HepG2 (cell line): ENCODE data around the gene CAMK4. TPM values are rescaled to one million over a fixed set of nuclear protein-coding genes. Genes with fewer than 3 reads are reported as not detected.

Source experiments
- ATAC-seq: fragments of 200-7000 bp; cut with Tn5 transposase; 3 replicates; pipeline ENCODE4 v1.9.1; 2020; ENCODE audit warnings: mild to moderate bottlenecking, moderate library complexity
- BruUV-seq: library from RNA; stranded (reverse); fragments of 400-500 nt; replicated peaks from 2 replicates; lab custom pipeline; 2021; lab: Mats Ljungman, UMichigan
- CTCF ChIA-PET: fragments of 300-600 bp; formaldehyde crosslinking; extraction: SDS; loops from one replicate; lab custom pipeline; 2021; ENCODE audit warnings: low total read pairs, inconsistent platforms, low intra/inter-chr PET ratio; lab: Yijun Ruan, JAX
- POLR2A ChIA-PET: fragments of 350-600 bp; sonication (Branson Sonifier 250); formaldehyde crosslinking; loops from one replicate; lab custom pipeline; 2020; ENCODE audit warnings: antibody characterized with exemption, inconsistent platforms; lab: Yijun Ruan, JAX
- DNase-seq: peaks from one replicate; pipeline ENCODE4 v3.0.0-alpha.2; 2015; ENCODE audit warnings: low spot score
- FAIRE-seq: peaks from 3 replicates; lab custom pipeline; 2011; peaks lifted over from hg19 to GRCh38; lab: Jason Lieb, UNC
- H2AFZ ChIP-seq: one replicate; pipeline ENCODE4 v1.6.1; 2011; ENCODE audit warnings: low read length, inconsistent platforms
- H3K27ac ChIP-seq: fragments of 300-600 bp; 3 replicates; pipeline ENCODE4 v1.8.0; 2011; ENCODE audit warnings: mixed run types, mild to moderate bottlenecking, mixed read lengths, low read length, inconsistent platforms; ENCODE audit not compliant: insufficient read depth; ENCODE audit errors: extremely low read length
- H3K27me3 ChIP-seq, 2 experiments: fragments of 200-600 bp in 1 of 2; 2 replicates in 1 of 2; 3 replicates in 1 of 2; pipeline versions ENCODE4 v1.6.0 to v1.8.0; 2011; ENCODE audit warnings: low read length in 2 of 2, mild to moderate bottlenecking in 2 of 2, moderate library complexity in 2 of 2, inconsistent platforms in 1 of 2; ENCODE audit not compliant: insufficient read depth in 2 of 2, control insufficient read depth in 1 of 2
- H3K36me3 ChIP-seq, 2 experiments: fragments of 200-600 bp in 1 of 2; replicated peaks in 1 of 2; 2 replicates in 1 of 2; 3 replicates in 1 of 2; pipeline versions ENCODE4 v1.5.1 to v1.8.0; 2011; ENCODE audit warnings: low read length in 2 of 2, inconsistent platforms in 1 of 2; ENCODE audit not compliant: insufficient read depth in 2 of 2, control insufficient read depth in 1 of 2
- H3K4me1 ChIP-seq: 2 replicates; pipeline ENCODE4 v1.5.1; 2012; ENCODE audit warnings: low read length, inconsistent platforms; ENCODE audit not compliant: insufficient read depth
- H3K4me2 ChIP-seq: 2 replicates; pipeline ENCODE4 v1.6.0; 2011; ENCODE audit warnings: low read depth, low read length, inconsistent platforms
- H3K4me3 ChIP-seq, 3 experiments: fragments of 200-600 bp in 1 of 3; sonication (generic), shearing (Covaris generic) in 1 of 3; replicated peaks in 1 of 3; 2 replicates each; pipeline ENCODE4 v1.5.1; 2011 to 2016; ENCODE audit warnings: low read length in 3 of 3, inconsistent platforms in 2 of 3, low read depth in 2 of 3, mild to moderate bottlenecking in 2 of 3, control low read depth in 1 of 3, mixed read lengths in 1 of 3; ENCODE audit not compliant: insufficient read depth in 1 of 3
- H3K79me2 ChIP-seq: one replicate; pipeline ENCODE4 v1.6.1; 2011; ENCODE audit warnings: low read length, inconsistent platforms; ENCODE audit not compliant: insufficient read depth
- H3K9ac ChIP-seq: 2 replicates; pipeline ENCODE4 v1.6.0; 2011; ENCODE audit warnings: mild to moderate bottlenecking, low read depth, low read length, inconsistent platforms; ENCODE audit not compliant: insufficient read depth
- H3K9me3 ChIP-seq: 2 replicates; pipeline ENCODE4 v1.5.1; 2012; ENCODE audit warnings: mild to moderate bottlenecking, low read length
- H4K20me1 ChIP-seq: 2 replicates; pipeline ENCODE4 v1.6.0; 2011; ENCODE audit warnings: inconsistent platforms, mild to moderate bottlenecking, low read length, moderate library complexity; ENCODE audit not compliant: insufficient read depth
- ARNTL ChIP-seq: sonication (generic); formaldehyde crosslinking; IDR thresholded peaks from 2 replicates; pipeline ENCODE4 v1.4.0; 2020; ENCODE audit warnings: mild to moderate bottlenecking, missing genetic modification reagents
- DMTF1 ChIP-seq: sonication (generic); formaldehyde crosslinking; IDR thresholded peaks from 2 replicates; pipeline ENCODE4 v1.4.0; 2020; ENCODE audit warnings: mild to moderate bottlenecking, missing genetic modification reagents
- DR1 ChIP-seq: sonication (generic); formaldehyde crosslinking; IDR thresholded peaks from 2 replicates; pipeline ENCODE4 v1.8.0; 2021; ENCODE audit warnings: mild to moderate bottlenecking, missing genetic modification reagents, inconsistent platforms
- ELK4 ChIP-seq: sonication (generic); formaldehyde crosslinking; IDR thresholded peaks from 2 replicates; pipeline ENCODE4 v1.9.0; 2021; ENCODE audit warnings: missing genetic modification reagents, borderline replicate concordance
- HIC2 ChIP-seq: sonication (generic); formaldehyde crosslinking; IDR thresholded peaks from 2 replicates; pipeline ENCODE4 v1.9.0; 2022; ENCODE audit warnings: low read depth, missing genetic modification reagents
- ISL2 ChIP-seq: sonication (generic); formaldehyde crosslinking; IDR thresholded peaks from 2 replicates; pipeline ENCODE4 v1.5.0; 2020; ENCODE audit warnings: missing genetic modification reagents
- MXD4 ChIP-seq: IDR thresholded peaks from 2 replicates; pipeline ENCODE4 v1.6.1; 2016; ENCODE audit warnings: mild to moderate bottlenecking, missing biosample characterization, missing genetic modification reagents
- RBFOX2 ChIP-seq: fragments of 200-400 bp; formaldehyde crosslinking; IDR thresholded peaks from 2 replicates; pipeline ENCODE4 v1.6.1; 2017; ENCODE audit warnings: low read depth, mild to moderate bottlenecking, low read length
- RBM22 ChIP-seq: fragments of 200-400 bp; formaldehyde crosslinking; optimal IDR thresholded peaks from 2 replicates; pipeline ENCODE3; 2017; ENCODE audit warnings: mild to moderate bottlenecking, low read length, moderate library complexity
- ZBTB8A ChIP-seq: sonication (generic); formaldehyde crosslinking; IDR thresholded peaks from 2 replicates; pipeline ENCODE4 v1.4.0; 2020; ENCODE audit warnings: mild to moderate bottlenecking, low read depth, missing genetic modification reagents, borderline replicate concordance
- ZNF142 ChIP-seq: sonication (generic); formaldehyde crosslinking; IDR thresholded peaks from 2 replicates; pipeline ENCODE4 v1.4.0; 2020; ENCODE audit warnings: missing genetic modification reagents
- ZNF674 ChIP-seq: sonication (generic); formaldehyde crosslinking; IDR thresholded peaks from 2 replicates; pipeline ENCODE4 v1.5.0; 2020; ENCODE audit warnings: low read depth, mild to moderate bottlenecking, missing genetic modification reagents
- ZNF781 ChIP-seq: sonication (generic); formaldehyde crosslinking; IDR thresholded peaks from 2 replicates; pipeline ENCODE4 v1.5.1; 2020; ENCODE audit warnings: borderline replicate concordance, mild to moderate bottlenecking, missing genetic modification reagents; ENCODE audit errors: not compliant biosample characterization
- WGBS: methylation state at CpG from one replicate; pipeline ENCODE4 v1.1.6; 2017; ENCODE audit warnings: low lambda C conversion rate; 5-methylcytosine and 5-hydroxymethylcytosine counted together
- in situ Hi-C: cut with HindIII; loops from 2 replicates; pipeline ENCODE4 v1.10.0; 2017; ENCODE audit warnings: low pct_unique_long_range_greater_than_20kb; ENCODE audit not compliant: extremely low pct_ligation_motif_present
- intact Hi-C: fragments of 100-400 bp; cut with micrococcal nuclease; formaldehyde crosslinking; loops from one replicate; pipeline ENCODE4 v1.10.0; 2022; ENCODE audit not compliant: unreplicated experiment
- polyA plus RNA-seq, 8 experiments: library from polyadenylated mRNA; depleted of rRNA in 3 of 8; stranded (reverse) in 7 of 8; unstranded in 1 of 8; fragments of >200 nt; fragmentation: Illumina TruSeq in 4 of 8; extraction: Trizol in 4 of 8; gene quantifications; 2 replicates each; pipeline versions ENCODE4 v1.2.1 to v1.2.3, GENCODE V29; 2011 to 2016; ENCODE audit warnings: low read depth in 4 of 8, missing spikeins in 1 of 8, mixed read lengths in 1 of 8; ENCODE audit not compliant: insufficient read depth in 1 of 8
- total RNA-seq, 5 experiments: library from RNA; depleted of rRNA; stranded (reverse); fragments of >200 nt; fragmentation: Illumina TruSeq; extraction: Trizol; gene quantifications; 2 replicates each; pipeline ENCODE4 v1.2.3, GENCODE V29; 2016; ENCODE audit warnings: low read depth in 1 of 5

The CAMK4 gene
- total and polyA plus RNA-seq, 2 of the 13 experiments (the other 11 are each of a cell fraction or from before 2014, with no cell fraction given): not detected

- Histone ChIP-seq H3K9me3 (no peaks in the 10 kb centered on the region), H3K4me3 (no peak overlapping the region), H3K79me2 (no peaks in the 10 kb centered on the region), H3K36me3 (no peaks in the 10 kb centered on the region), H3K9ac (no peak overlapping the region), H3K4me1 (no peaks in the 10 kb centered on the region), H3K27me3 (no peaks in the 10 kb centered on the region), H2AFZ (no peak overlapping the region), H4K20me1 (no peaks in the 10 kb centered on the region), H3K27ac (no peak overlapping the region), H3K4me2 (no peak overlapping the region)
- FAIRE-seq: no peak
- POLR2A ChIA-PET: no interaction called here
- WGBS: 0% methylated on average over 2 of the region's 2 CpGs
- no TSS peak for BruUV-seq
- ATAC-seq: no peak
- no peak for DNase-seq
- intact Hi-C loops: no loop called here
- CTCF ChIA-PET: no interaction called here
- in situ Hi-C loops: no loop called here
- TF ChIP-seq DMTF1 (no peak), ARNTL (CRISPR knock-in tag) (no peak), ISL2 (CRISPR knock-in tag) (no peak), ELK4 (CRISPR knock-in tag) (no peak), MXD4 (CRISPR knock-in tag) (no peak), ZBTB8A (CRISPR knock-in tag) (no peak), ZNF142 (no peak), HIC2 (no peak), RBFOX2 (no peak), DR1 (CRISPR knock-in tag) (no peak), ZNF781 (CRISPR knock-in tag) (no peak), RBM22 (no peak), ZNF674 (CRISPR knock-in tag) (no peak)
Observed at GRCh38 chr5:111266491-111266890, 42.3 kb downstream of the CAMK4 start.
